KMS-11 (cell line): ENCODE results near the gene KRTAP10-9.

Experiments
- H2AFZ ChIP-seq: fragments of 200-600 bp; sonication (generic); 2 replicates; pipeline ENCODE4 v1.6.1; 2016; ENCODE audit warnings: antibody characterized with exemption, mixed run types, low read depth
- H3K27ac ChIP-seq: fragments of 200-600 bp; sonication (generic); 2 replicates; pipeline ENCODE4 v1.6.1; 2016; ENCODE audit warnings: mild to moderate bottlenecking, mixed run types
- H3K27me3 ChIP-seq: fragments of 200-600 bp; sonication (generic); 2 replicates; pipeline ENCODE4 v1.6.1; 2017; ENCODE audit warnings: mild to moderate bottlenecking, low read depth, mixed run types, moderate library complexity; ENCODE audit not compliant: insufficient read depth
- H3K36me3 ChIP-seq: fragments of 200-600 bp; sonication (generic); 2 replicates; pipeline ENCODE4 v1.6.1; 2017; ENCODE audit warnings: mild to moderate bottlenecking, mixed run types; ENCODE audit not compliant: insufficient read depth
- H3K4me1 ChIP-seq: fragments of 200-600 bp; sonication (generic); 2 replicates; pipeline ENCODE4 v1.6.1; 2016; ENCODE audit warnings: mild to moderate bottlenecking, low read depth, mixed run types; ENCODE audit not compliant: poor library complexity, severe bottlenecking
- H3K4me2 ChIP-seq: fragments of 200-600 bp; sonication (generic); 2 replicates; pipeline ENCODE4 v1.7.0; 2016; ENCODE audit warnings: mild to moderate bottlenecking, mixed run types
- H3K4me3 ChIP-seq: fragments of 200-600 bp; sonication (generic); IDR thresholded peaks from 2 replicates; pipeline ENCODE4 v1.6.1; 2017; ENCODE audit warnings: low read depth, low read length, mixed read lengths; ENCODE audit not compliant: insufficient read depth
- H3K79me2 ChIP-seq: fragments of 200-600 bp; sonication (generic); 2 replicates; pipeline ENCODE4 v1.6.1; 2016; ENCODE audit warnings: low read depth, mixed run types; ENCODE audit not compliant: insufficient read depth
- H3K9ac ChIP-seq: fragments of 200-600 bp; sonication (generic); 2 replicates; pipeline ENCODE4 v1.6.1; 2016; ENCODE audit warnings: mild to moderate bottlenecking, mixed run types
- H4K20me1 ChIP-seq: fragments of 200-600 bp; sonication (generic); 2 replicates; pipeline ENCODE4 v1.6.1; 2016; ENCODE audit warnings: mild to moderate bottlenecking, mixed run types; ENCODE audit not compliant: insufficient read depth
- CTCF ChIP-seq: fragments of 200-600 bp; sonication (generic); conservative IDR thresholded peaks from 2 replicates; pipeline ENCODE4 v1.6.1; 2017; ENCODE audit warnings: low read depth, mild to moderate bottlenecking, antibody characterized with exemption, low read length, moderate library complexity, mixed read lengths

The KRTAP10-9 gene

DNA sequence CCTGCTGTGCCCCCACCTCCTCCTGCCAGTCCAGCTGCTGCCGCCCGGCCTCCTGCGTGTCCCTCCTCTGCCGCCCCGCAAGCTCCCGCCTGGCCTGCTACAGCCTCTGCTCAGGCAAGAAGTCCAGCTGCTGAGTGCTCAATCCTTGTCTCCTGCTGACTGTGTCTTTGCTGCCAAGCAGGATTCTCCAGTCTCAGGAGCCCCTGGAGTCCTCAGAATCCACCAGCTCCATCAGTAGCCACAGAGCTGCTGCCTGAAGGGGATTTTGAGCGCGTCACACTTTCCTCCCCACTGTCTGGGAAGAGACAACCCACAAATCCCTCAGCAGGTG is 20.3 kb downstream of the KRTAP10-9 start:
- no peaks in the 10 kb centered on the region for H3K4me1 ChIP-seq
- H3K27me3 ChIP-seq: peaks cover 82% of the 10 kb centered on the region
- H3K4me2 ChIP-seq: no peak overlapping the region
- TF ChIP-seq CTCF: no peak
- H3K9ac ChIP-seq: no peak overlapping the region
- no peaks in the 10 kb centered on the region for H3K79me2 ChIP-seq
- no peak overlapping the region for H3K27ac ChIP-seq
- H3K4me3 ChIP-seq: no peak overlapping the region
- H3K36me3 ChIP-seq: no peaks in the 10 kb centered on the region
- no peak overlapping the region for H2AFZ ChIP-seq
- H4K20me1 ChIP-seq: no peaks in the 10 kb centered on the region

DNA sequence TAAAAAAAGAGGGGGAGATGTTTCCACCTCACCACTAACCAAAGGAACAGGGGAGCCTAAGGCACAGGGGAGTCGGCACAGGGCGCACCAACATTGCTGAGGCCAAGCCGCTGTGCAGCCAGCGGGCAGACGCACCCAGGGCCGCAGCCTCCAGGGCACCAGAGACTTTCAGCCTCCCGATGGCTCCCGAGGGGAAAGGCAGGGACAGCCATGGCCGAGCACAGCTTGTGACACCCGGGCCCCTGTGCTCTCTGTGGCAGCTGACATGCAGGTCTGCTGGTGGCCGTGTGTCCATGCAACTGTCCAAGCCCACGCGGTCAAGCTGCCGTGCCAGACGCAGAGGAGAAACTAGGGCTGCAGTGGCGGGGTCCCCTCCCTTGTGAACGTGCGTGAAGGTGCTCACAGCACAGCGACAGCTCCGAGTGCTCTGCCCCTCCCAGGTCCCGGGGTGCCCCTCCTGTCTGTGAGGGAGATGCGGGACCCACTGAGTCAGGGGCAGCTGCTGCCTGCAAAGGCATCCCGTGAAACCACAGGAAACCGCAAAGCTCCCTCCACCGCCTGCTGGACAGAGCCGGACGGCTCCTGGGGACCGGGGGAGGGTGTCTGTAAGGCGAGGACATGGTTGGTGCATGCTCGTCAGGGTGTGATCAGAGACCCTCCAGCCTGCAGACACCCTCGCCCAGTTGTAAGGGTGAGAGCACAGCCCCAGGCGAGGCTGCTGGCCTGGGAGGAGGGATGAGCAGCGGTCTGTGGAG is 21.8 kb downstream of the KRTAP10-9 start:
- Histone ChIP-seq H2AFZ (no peak overlapping the region), H3K27ac (no peak overlapping the region), H4K20me1 (no peaks in the 10 kb centered on the region), H3K27me3 (peaks cover 82% of the 10 kb centered on the region), H3K4me1 (no peaks in the 10 kb centered on the region), H3K79me2 (no peaks in the 10 kb centered on the region), H3K36me3 (no peaks in the 10 kb centered on the region), H3K4me2 (no peak overlapping the region), H3K9ac (no peak overlapping the region), H3K4me3 (no peak overlapping the region)
- no peak for TF ChIP-seq CTCF

- H4K20me1 ChIP-seq: no peaks in the 10 kb centered on the region
- H2AFZ ChIP-seq: no peak overlapping the region
- peaks cover 80% of the 10 kb centered on the region for H3K27me3 ChIP-seq
- H3K4me3 ChIP-seq: no peak overlapping the region
- no peak for TF ChIP-seq CTCF
- H3K9ac ChIP-seq: no peak overlapping the region
- H3K4me1 ChIP-seq: no peaks in the 10 kb centered on the region
- no peak overlapping the region for H3K27ac ChIP-seq
- no peaks in the 10 kb centered on the region for H3K36me3 ChIP-seq
- no peak overlapping the region for H3K4me2 ChIP-seq
- no peaks in the 10 kb centered on the region for H3K79me2 ChIP-seq
Measured at GRCh38 chr21:44649521-44650100, 22.7 kb downstream of the KRTAP10-9 start.

- no peaks in the 10 kb centered on the region for H3K4me1 ChIP-seq
- H3K36me3 ChIP-seq: no peaks in the 10 kb centered on the region
Measured at GRCh38 chr21:44650265-44650972, 23.5 kb downstream of the KRTAP10-9 start.

More at GRCh38 chr21:44650265-44650972, 23.5 kb downstream of the KRTAP10-9 start:
- Histone ChIP-seq H4K20me1 (no peaks in the 10 kb centered on the region), H3K4me3 (no peak overlapping the region), H3K79me2 (no peaks in the 10 kb centered on the region), H3K9ac (no peak overlapping the region), H3K27ac (no peak overlapping the region), H2AFZ (no peak overlapping the region), H3K27me3 (peaks cover 72% of the 10 kb centered on the region), H3K4me2 (no peak overlapping the region)
- no peak for TF ChIP-seq CTCF
